Measurements from ENCODE around the gene PRDX5.

GRCh38 chr11:64292460-64293254, 25.3 kb upstream of the PRDX5 start:
- TF ChIP-seq, protein P1, sequence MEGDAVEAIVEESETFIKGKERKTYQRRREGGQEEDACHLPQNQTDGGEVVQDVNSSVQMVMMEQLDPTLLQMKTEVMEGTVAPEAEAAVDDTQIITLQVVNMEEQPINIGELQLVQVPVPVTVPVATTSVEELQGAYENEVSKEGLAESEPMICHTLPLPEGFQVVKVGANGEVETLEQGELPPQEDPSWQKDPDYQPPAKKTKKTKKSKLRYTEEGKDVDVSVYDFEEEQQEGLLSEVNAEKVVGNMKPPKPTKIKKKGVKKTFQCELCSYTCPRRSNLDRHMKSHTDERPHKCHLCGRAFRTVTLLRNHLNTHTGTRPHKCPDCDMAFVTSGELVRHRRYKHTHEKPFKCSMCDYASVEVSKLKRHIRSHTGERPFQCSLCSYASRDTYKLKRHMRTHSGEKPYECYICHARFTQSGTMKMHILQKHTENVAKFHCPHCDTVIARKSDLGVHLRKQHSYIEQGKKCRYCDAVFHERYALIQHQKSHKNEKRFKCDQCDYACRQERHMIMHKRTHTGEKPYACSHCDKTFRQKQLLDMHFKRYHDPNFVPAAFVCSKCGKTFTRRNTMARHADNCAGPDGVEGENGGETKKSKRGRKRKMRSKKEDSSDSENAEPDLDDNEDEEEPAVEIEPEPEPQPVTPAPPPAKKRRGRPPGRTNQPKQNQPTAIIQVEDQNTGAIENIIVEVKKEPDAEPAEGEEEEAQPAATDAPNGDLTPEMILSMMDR (IDR thresholded peaks at IDR 0.05; ENCODE audit: low read length), result no peak
- peak; percentile 43 for TF ChIP-seq EZH2 (optimal IDR thresholded peaks at IDR 0.05; ENCODE audit: low read depth, low read length)

Data from MM.1S (cell line).